Cardiac fibroblast (primary cell): ENCODE results near the gene B4GALT4.
A peak's percentile ranks its signal among the peaks of the same experiment; 100 is the strongest.

ENCODE experiments used
- DNase-seq, 2 donors: peaks; one replicate each; pipeline versions ENCODE4 v3.0.0 to v3.0.0-alpha.2; 2010; ENCODE audit warnings: low read depth in 2 of 2
- H3K4me3 ChIP-seq, 2 donors: replicated peaks in 1 of 2; 1 replicate in 1 of 2; 2 replicates in 1 of 2; pipeline ENCODE4 v1.5.1; 2011; ENCODE audit warnings: low read depth in 2 of 2, low read length in 2 of 2, mild to moderate bottlenecking in 2 of 2, moderate library complexity in 1 of 2
- CTCF ChIP-seq: IDR thresholded peaks from one replicate; pipeline ENCODE4 v1.5.1; 2011; ENCODE audit warnings: low read depth, mild to moderate bottlenecking, low read length, inconsistent platforms

Gene B4GALT4

GRCh38 chr3:119236756-119237155 lies 3.9 kb downstream of the B4GALT4 start:
- no peak for TF ChIP-seq CTCF
- DNase-seq: no peak
- no peak overlapping the region for H3K4me3 ChIP-seq

GRCh38 chr3:119235151-119235550 lies 5.5 kb downstream of the B4GALT4 start:
- TF ChIP-seq CTCF: no peak
- peak; percentile 48 to 74 for DNase-seq
- no peak overlapping the region for H3K4me3 ChIP-seq

- H3K4me3 ChIP-seq: no peak overlapping the region
- TF ChIP-seq CTCF: no peak
- DNase-seq: no peak
Observed at GRCh38 chr3:119234610-119235009, 6.1 kb downstream of the B4GALT4 start.

- no peak overlapping the region for H3K4me3 ChIP-seq
- DNase-seq: no peak
- TF ChIP-seq CTCF: no peak
Observed at GRCh38 chr3:119230745-119231144, 9.9 kb downstream of the B4GALT4 start.

GRCh38 chr3:119230071-119230470 lies 10.6 kb downstream of the B4GALT4 start:
- DNase-seq: no peak
- H3K4me3 ChIP-seq: no peak overlapping the region
- TF ChIP-seq CTCF: no peak

GRCh38 chr3:119229190-119229589 lies 11.5 kb downstream of the B4GALT4 start:
- DNase-seq: no peak
- TF ChIP-seq CTCF: no peak

GRCh38 chr3:119228373-119229145 lies 12.1 kb downstream of the B4GALT4 start:
- no peak for TF ChIP-seq CTCF
- no peak for DNase-seq
- no peak overlapping the region for H3K4me3 ChIP-seq

More at GRCh38 chr3:119229190-119229589, 11.5 kb downstream of the B4GALT4 start:
- no peak overlapping the region for H3K4me3 ChIP-seq
